ENCODE data around the gene ARHGEF37.

DNA sequence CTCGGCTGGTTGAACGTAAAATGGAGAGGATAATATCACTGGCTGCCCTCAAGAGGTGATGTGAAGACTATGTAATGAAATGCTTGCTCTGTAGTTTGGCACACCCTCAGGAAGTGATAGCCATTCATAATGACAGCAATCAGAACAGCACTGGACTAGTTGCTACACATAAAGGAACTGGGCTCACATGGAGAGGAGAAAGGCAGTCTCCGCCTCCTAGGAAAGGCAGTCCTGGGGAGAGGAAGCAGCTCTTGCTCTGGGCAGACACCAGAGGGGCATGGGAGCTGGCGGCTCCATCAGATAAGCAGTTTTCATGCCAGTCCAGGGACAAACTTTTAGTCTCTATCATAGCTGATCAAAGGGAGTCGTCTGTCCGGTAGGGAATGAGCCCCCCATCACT lies 46.9 kb downstream of the ARHGEF37 start:
- TF ChIP-seq, protein P1, sequence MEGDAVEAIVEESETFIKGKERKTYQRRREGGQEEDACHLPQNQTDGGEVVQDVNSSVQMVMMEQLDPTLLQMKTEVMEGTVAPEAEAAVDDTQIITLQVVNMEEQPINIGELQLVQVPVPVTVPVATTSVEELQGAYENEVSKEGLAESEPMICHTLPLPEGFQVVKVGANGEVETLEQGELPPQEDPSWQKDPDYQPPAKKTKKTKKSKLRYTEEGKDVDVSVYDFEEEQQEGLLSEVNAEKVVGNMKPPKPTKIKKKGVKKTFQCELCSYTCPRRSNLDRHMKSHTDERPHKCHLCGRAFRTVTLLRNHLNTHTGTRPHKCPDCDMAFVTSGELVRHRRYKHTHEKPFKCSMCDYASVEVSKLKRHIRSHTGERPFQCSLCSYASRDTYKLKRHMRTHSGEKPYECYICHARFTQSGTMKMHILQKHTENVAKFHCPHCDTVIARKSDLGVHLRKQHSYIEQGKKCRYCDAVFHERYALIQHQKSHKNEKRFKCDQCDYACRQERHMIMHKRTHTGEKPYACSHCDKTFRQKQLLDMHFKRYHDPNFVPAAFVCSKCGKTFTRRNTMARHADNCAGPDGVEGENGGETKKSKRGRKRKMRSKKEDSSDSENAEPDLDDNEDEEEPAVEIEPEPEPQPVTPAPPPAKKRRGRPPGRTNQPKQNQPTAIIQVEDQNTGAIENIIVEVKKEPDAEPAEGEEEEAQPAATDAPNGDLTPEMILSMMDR (IDR thresholded peaks at IDR 0.05): no peak
- no peak for TF ChIP-seq POLR2AphosphoS5 (IDR thresholded peaks at IDR 0.05)

Data from breast epithelium (tissue), 3 donors.